NT2/D1 (cell line): ENCODE data around the gene AK2.
A peak's percentile ranks its signal among the peaks of the same experiment; 100 is the strongest.

Experiments
- DNase-seq: peaks from one replicate; pipeline ENCODE4 v3.0.0-alpha.2; 2011; ENCODE audit warnings: low read depth, low spot score
- H3K27me3 ChIP-seq: 2 replicates; pipeline ENCODE4 v1.6.0; 2011; ENCODE audit warnings: mild to moderate bottlenecking; ENCODE audit not compliant: insufficient read length, insufficient read depth
- H3K36me3 ChIP-seq: 2 replicates; pipeline ENCODE4 v1.6.1; 2011; ENCODE audit warnings: mild to moderate bottlenecking, low read length, mixed read lengths; ENCODE audit not compliant: insufficient read depth, insufficient read length
- H3K4me1 ChIP-seq: 2 replicates; pipeline ENCODE4 v1.5.1; 2011; ENCODE audit not compliant: insufficient read depth, insufficient read length
- H3K4me3 ChIP-seq: 2 replicates; pipeline ENCODE4 v1.5.1; 2011; ENCODE audit warnings: low read depth; ENCODE audit not compliant: insufficient read length
- H3K9ac ChIP-seq: 2 replicates; pipeline ENCODE4 v1.6.0; 2011; ENCODE audit warnings: low read depth; ENCODE audit not compliant: insufficient read length
- H3K9me3 ChIP-seq: 2 replicates; pipeline ENCODE4 v1.5.1; 2011; ENCODE audit warnings: mild to moderate bottlenecking, low read length; ENCODE audit not compliant: insufficient read depth
- SUZ12 ChIP-seq: IDR thresholded peaks from 2 replicates; pipeline ENCODE4 v1.6.1; 2011; ENCODE audit not compliant: insufficient read length, insufficient read depth; ENCODE audit errors: extremely low read depth
- YY1 ChIP-seq: IDR thresholded peaks from 2 replicates; pipeline ENCODE4 v1.6.1; 2011; ENCODE audit not compliant: insufficient read length, insufficient read depth
- ZNF274 ChIP-seq: IDR thresholded peaks from 2 replicates; pipeline ENCODE4 v1.6.1; 2011; ENCODE audit warnings: mild to moderate bottlenecking, low read depth, low read length

The AK2 gene

GRCh38 chr1:32972814-32973428 lies 63.8 kb downstream of the AK2 start:
- DNase-seq: peak; percentile 70
- TF ChIP-seq SUZ12: no peak
- TF ChIP-seq YY1: no peak
- TF ChIP-seq ZNF274: no peak
- peaks cover 38% of the 10 kb centered on the region for H3K27me3 ChIP-seq
- H3K4me1 ChIP-seq: peaks cover 2% of the 10 kb centered on the region
- H3K9ac ChIP-seq: peak overlapping the region; percentile 76
- peaks cover 12% of the 10 kb centered on the region; the same call in 1 of the 2 replicates for H3K9me3 ChIP-seq
- no peaks in the 10 kb centered on the region for H3K36me3 ChIP-seq
- peak overlapping the region; percentile 56 for H3K4me3 ChIP-seq

GRCh38 chr1:32971576-32971975 lies 65.1 kb downstream of the AK2 start:
- TF ChIP-seq YY1 (no peak), ZNF274 (no peak), SUZ12 (no peak)
- no peaks in the 10 kb centered on the region for H3K4me1 ChIP-seq
- no peak for DNase-seq
- H3K9ac ChIP-seq: no peak overlapping the region
- no peaks in the 10 kb centered on the region for H3K36me3 ChIP-seq
- H3K27me3 ChIP-seq: peaks cover 47% of the 10 kb centered on the region
- no peak overlapping the region for H3K4me3 ChIP-seq
- peaks cover 12% of the 10 kb centered on the region; the same call in 1 of the 2 replicates for H3K9me3 ChIP-seq

- H3K4me3 ChIP-seq: no peak overlapping the region
- peaks cover 12% of the 10 kb centered on the region; the same call in 1 of the 2 replicates for H3K9me3 ChIP-seq
- H3K9ac ChIP-seq: no peak overlapping the region
- no peaks in the 10 kb centered on the region for H3K36me3 ChIP-seq
- peaks cover 47% of the 10 kb centered on the region for H3K27me3 ChIP-seq
- no peak for DNase-seq
- TF ChIP-seq YY1: no peak
- TF ChIP-seq ZNF274: no peak
- no peak for TF ChIP-seq SUZ12
- no peaks in the 10 kb centered on the region for H3K4me1 ChIP-seq
Observed at GRCh38 chr1:32971156-32971555, 65.5 kb downstream of the AK2 start.

DNA sequence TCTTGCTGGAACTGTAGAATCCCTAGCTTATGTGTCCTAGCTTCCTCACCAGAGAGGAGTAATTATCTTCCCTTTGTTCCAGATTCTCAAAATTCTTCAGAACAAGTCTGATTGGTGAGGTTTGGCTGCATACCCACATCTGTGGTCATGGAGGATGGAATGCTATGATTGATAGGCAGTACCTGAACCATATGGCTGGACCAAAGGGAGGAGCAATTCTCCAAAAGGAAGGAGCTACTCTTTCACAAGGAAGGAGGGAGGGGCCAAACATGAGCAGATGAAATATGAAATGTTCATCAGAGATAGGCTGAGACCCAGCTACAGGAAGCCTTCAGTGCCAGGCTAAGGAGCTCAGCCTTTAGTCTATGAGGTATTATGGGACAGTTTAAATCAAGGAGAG lies 67.1 kb downstream of the AK2 start:
- H3K9me3 ChIP-seq: no peaks in the 10 kb centered on the region
- H3K9ac ChIP-seq: no peak overlapping the region
- peaks cover 47% of the 10 kb centered on the region for H3K27me3 ChIP-seq
- no peak overlapping the region for H3K4me3 ChIP-seq
- no peak for DNase-seq
- peaks cover 3% of the 10 kb centered on the region for H3K4me1 ChIP-seq
- no peaks in the 10 kb centered on the region for H3K36me3 ChIP-seq
- TF ChIP-seq YY1 (no peak), ZNF274 (no peak), SUZ12 (no peak)

GRCh38 chr1:32967888-32968568 lies 68.7 kb downstream of the AK2 start:
- peaks cover 5% of the 10 kb centered on the region for H3K4me1 ChIP-seq
- H3K36me3 ChIP-seq: no peaks in the 10 kb centered on the region
- H3K27me3 ChIP-seq: peaks cover 47% of the 10 kb centered on the region
- H3K4me3 ChIP-seq: no peak overlapping the region
- TF ChIP-seq SUZ12: no peak
- no peak for TF ChIP-seq ZNF274
- no peak for TF ChIP-seq YY1
- no peaks in the 10 kb centered on the region for H3K9me3 ChIP-seq
- no peak for DNase-seq
- H3K9ac ChIP-seq: no peak overlapping the region

- H3K27me3 ChIP-seq: peaks cover 37% of the 10 kb centered on the region
- no peak overlapping the region for H3K4me3 ChIP-seq
- DNase-seq: no peak
- no peak overlapping the region for H3K9ac ChIP-seq
- no peak for TF ChIP-seq YY1
- TF ChIP-seq ZNF274: no peak
- TF ChIP-seq SUZ12: no peak
- H3K4me1 ChIP-seq: peaks cover 6% of the 10 kb centered on the region
- H3K9me3 ChIP-seq: no peaks in the 10 kb centered on the region
- no peaks in the 10 kb centered on the region for H3K36me3 ChIP-seq
Observed at GRCh38 chr1:32966900-32967299, 69.8 kb downstream of the AK2 start.

DNA sequence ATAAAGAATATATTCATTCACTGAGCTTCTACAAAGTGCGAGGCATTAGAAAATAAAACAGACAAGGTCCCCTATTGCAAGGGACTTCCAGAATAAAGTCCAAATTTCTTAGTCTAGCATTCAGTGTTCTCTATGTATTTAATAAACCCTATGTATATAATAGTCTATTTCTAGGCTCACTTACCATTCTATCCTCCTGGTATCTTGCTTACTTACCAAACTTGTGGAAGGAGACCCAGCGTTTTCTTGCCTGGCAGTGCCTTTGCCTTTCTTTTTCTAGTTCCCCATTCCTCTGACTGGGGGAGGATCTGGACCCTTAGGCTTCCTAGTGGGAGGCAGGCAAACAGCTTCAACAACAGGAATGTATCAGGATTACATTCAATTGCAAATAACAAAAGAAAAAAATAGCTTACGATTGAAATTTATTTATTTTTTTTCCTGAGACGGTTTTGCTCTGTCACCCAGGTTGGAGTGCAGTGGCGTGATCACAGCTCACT lies 71.4 kb downstream of the AK2 start:
- peaks cover 21% of the 10 kb centered on the region for H3K27me3 ChIP-seq
- H3K9me3 ChIP-seq: no peaks in the 10 kb centered on the region
- no peak overlapping the region for H3K9ac ChIP-seq
- H3K4me3 ChIP-seq: peak overlapping the region; percentile 95
- no peak for DNase-seq
- TF ChIP-seq YY1: no peak
- TF ChIP-seq SUZ12: no peak
- no peak for TF ChIP-seq ZNF274
- peaks cover 6% of the 10 kb centered on the region for H3K4me1 ChIP-seq
- H3K36me3 ChIP-seq: no peaks in the 10 kb centered on the region
